Measurements from ENCODE around the gene ADAM12.
"Not testable (repeated sequence)": the region's sequence is repeated elsewhere in the genome, so short reads cannot be mapped to it uniquely, and the experiment has no call there.

Gene ADAM12

DNA sequence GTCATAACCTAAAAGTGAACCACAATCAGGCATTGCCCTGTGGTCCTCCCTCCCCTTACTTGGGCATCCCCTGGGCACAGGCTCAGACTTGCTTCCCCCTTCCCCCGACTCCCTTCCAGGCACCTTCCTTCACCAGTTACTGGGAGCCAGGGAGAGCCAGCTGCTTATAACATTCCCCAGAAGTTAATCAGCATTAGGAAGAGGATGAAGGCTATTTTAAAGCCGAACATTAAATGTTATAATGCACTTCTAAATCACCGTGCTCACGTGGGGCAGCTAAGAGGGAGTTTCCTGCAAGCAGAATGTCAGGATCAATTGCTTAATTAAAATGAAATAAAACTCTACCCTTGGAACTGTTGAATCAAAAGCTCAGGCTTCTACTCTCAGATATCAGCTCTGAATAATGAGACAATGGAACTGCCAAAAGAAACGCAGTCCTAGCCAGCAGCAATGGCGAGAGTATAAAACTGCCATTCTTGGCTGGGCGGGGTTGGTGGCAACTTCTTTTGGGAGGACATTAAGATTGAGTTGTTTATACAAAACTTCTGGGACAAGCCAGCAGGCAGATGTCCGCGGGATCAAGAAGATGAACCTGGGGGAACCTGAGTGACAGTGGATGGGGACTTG lies 322.4 kb downstream of the ADAM12 start:
- in situ Hi-C loops (cut with MboI; ENCODE audit: low sequenced_read_pairs) = no loop called here

DNA sequence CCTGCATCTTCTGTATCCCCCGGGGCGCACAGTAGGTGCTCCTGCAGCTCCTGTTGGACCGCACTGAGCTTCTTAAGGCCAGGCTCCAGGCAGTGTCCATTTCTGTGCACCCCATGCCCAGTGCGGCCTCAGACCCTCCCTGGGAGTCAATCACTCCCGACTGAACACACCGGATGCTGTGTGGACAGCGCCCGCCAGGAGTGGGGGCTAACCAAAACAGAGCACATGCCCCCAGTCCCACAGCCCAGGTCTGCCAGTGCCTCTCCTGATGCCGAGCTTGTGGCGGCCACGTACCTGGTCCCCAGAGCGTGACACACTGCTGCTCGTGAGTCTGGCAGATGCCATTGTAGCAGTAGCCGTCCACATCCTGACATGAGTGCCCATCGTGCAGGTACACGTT lies 323.8 kb downstream of the ADAM12 start:
- in situ Hi-C loops (cut with MboI; ENCODE audit: low sequenced_read_pairs) = no loop called here

DNA sequence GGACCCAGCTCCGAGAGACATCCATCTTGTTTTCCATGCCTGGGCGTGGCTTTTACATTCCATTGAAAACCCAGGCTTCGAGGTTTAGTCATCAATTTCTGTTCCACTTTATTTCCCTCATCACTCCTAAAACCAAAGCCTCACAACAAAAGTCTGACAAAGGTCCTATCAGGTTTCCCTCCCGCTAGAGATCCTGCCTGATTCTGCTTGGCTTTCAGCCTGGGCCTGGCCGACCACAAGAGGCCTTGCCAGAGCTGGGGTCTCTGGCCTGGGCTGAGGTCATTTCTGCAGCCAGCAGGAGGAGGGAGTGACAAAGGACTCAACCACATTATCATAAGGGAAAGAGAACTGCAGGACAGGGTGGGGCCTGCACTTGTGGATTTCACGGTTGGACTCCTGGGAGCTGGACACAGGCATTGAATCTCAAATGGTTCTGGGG lies 324.9 kb downstream of the ADAM12 start:
- in situ Hi-C loops (cut with MboI; ENCODE audit: low sequenced_read_pairs) = no loop called here

DNA sequence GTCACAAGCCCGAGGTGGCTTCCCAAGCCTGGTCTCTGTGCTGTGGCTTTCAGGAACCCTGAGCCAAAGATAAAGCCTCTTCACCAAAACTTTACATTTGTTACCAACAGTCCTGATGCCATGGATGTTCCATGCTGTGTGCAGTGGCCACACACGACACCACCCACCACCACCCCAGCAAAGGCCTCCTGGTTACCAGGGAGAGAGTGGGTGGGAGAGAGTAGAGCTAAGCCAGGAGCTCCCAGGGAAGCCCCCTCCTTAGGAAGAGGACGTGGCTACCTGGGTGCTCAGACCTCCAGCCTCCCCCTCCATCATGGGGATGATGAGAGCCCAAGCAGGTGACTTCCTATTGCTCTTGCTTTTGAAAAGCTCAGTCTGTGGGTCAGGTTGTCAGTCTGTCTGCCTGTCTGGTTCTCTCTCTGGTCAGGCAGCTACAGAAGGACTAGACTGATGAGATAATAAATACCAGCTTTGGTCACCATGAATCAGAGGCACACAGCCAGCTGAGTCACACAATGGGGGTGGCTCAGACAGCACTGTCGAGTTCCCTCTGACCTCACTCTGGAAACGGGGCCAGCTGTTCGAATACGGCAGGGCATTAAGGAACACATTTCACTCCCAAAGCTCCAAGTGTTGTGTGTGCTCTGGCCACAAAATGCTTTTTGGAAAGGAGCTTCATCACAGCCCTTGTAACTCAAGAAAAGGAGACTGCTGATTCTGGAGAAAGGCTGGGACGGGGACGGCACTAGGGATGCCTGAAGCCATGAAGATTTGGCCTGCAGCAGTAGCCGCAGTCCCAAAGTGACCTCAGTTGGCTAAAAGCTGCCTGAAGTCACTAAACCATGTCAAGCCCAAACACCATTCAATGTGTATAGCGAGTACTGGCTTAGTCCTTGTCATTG lies 325.9 kb downstream of the ADAM12 start:
- in situ Hi-C loops (cut with MboI; ENCODE audit: low sequenced_read_pairs) = no loop called here

GRCh38 chr10:126061526-126061925 lies 326.8 kb downstream of the ADAM12 start:
- in situ Hi-C loops (cut with MboI; ENCODE audit: low sequenced_read_pairs) = no loop called here

GRCh38 chr10:126060261-126060931 lies 327.9 kb downstream of the ADAM12 start:
- in situ Hi-C loops (cut with MboI; ENCODE audit: low sequenced_read_pairs) = no loop called here

- in situ Hi-C loops (cut with MboI; ENCODE audit: low sequenced_read_pairs) = no loop called here
Measured at GRCh38 chr10:126059076-126059826, 329.0 kb downstream of the ADAM12 start.

- in situ Hi-C loops (cut with MboI; ENCODE audit: low sequenced_read_pairs) = no loop called here
Measured at GRCh38 chr10:126058507-126058906, 329.8 kb downstream of the ADAM12 start.

- in situ Hi-C loops (cut with MboI; ENCODE audit: low sequenced_read_pairs) = no loop called here
Measured at GRCh38 chr10:126058104-126058503, 330.2 kb downstream of the ADAM12 start.

GRCh38 chr10:126057494-126057893 lies 330.8 kb downstream of the ADAM12 start:
- in situ Hi-C loops (cut with MboI; ENCODE audit: low sequenced_read_pairs) = no loop called here

- in situ Hi-C loops (cut with MboI; ENCODE audit: low sequenced_read_pairs) = no loop called here
Measured at GRCh38 chr10:126054191-126054590, 334.1 kb downstream of the ADAM12 start.

GRCh38 chr10:126052171-126052570 lies 336.1 kb downstream of the ADAM12 start:
- in situ Hi-C loops (cut with MboI; ENCODE audit: low sequenced_read_pairs) = no loop called here

- in situ Hi-C loops (cut with MboI; ENCODE audit: low sequenced_read_pairs) = no loop called here
Measured at GRCh38 chr10:126049759-126050700, 338.2 kb downstream of the ADAM12 start.

DNA sequence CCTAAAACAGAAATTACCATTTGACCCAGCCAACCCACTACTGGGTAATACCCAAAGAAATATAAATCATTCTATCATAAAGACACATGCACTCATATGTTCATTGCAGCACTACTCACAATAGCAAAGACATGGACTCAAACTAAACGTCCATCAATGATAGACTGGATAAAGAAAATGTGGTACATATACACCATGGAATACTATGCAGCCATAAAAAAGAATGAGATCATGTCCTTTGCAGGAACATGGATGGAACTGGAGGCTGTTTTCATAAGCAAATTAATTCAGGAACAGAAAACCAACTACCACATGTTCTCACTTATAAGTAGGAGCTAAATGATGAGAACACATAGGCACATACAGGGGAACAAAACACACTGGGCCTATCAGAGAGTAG lies 340.5 kb downstream of the ADAM12 start:
- in situ Hi-C loops (cut with MboI; ENCODE audit: low sequenced_read_pairs) = not testable (repeated sequence)

DNA sequence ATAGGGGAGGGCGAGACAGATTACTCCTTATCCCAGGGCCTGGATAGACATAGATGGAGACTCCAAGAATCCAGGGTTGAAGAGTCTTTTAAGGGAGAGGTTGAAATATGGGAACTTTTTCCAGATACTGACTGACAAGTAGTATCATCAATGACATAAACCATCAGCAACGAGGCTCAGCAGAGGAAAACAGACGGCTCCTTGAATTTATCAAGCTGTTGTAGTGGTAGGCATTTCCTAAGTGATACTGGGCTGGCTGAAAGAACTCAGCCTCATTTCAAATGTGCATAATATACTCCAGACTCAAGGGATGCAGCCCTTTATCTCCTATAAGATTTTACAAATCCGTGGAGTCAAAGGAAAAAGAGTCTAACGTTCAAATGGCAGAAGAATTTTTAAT lies 341.4 kb downstream of the ADAM12 start:
- in situ Hi-C loops (cut with MboI; ENCODE audit: low sequenced_read_pairs) = no loop called here

DNA sequence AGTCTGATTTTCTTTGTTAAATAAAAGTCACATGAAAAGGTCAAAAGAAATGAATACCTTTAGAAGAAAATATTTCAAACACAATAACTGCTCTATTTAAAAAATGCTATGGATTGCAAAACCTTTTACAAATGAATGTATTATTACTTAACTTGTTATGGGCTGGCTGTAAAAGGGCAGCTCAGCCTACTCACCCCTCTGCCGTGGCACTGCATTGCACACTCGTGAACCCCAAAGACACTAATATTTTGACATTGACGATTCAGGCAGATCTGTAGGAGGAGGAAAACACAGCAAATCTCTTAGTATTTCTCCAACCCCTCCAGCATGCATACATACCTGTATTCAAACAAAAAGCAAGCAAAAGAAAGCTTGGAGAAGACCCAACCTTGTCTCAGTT lies 342.4 kb downstream of the ADAM12 start:
- in situ Hi-C loops (cut with MboI; ENCODE audit: low sequenced_read_pairs) = no loop called here

GRCh38 chr10:126043389-126043788 lies 344.9 kb downstream of the ADAM12 start:
- in situ Hi-C loops (cut with MboI; ENCODE audit: low sequenced_read_pairs) = no loop called here

DNA sequence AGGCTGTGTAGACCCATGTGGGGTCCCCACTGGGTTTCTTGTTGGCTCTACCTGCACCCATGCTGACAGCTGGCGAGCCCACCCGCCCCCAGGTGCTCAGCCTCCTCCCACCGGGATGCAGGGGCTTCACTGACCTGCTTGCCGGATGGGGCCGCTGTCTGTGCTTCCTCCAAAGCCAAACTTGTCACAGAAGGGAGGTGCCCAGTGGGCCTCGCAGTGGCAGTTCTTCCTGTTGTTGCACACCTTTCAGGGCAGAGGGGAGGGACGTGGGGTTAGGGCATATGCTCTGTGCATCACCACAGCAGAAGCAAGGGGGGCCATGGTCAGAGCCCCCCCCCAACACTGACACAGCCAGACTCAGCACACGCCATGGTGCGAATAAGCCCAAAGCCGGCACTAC lies 345.4 kb downstream of the ADAM12 start:
- in situ Hi-C loops (cut with MboI; ENCODE audit: low sequenced_read_pairs) = no loop called here

DNA sequence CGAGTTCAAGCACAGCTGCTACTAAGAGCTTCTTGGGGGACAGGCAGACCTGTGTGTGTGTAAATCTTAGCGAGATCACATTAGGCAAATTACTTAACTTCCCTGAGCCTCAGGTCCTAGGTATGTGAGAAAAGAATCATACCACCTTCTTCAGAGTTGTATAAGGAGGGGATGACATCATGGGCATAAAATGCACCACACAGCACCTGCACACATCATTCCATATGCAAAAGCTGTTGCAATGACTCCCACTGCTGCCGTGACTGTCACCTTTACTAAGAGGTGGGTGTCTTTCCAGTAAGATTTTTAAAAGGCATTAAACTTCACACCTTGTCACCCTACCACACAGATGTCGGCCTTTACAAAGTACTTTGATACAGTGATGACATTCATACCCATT lies 345.9 kb downstream of the ADAM12 start:
- in situ Hi-C loops (cut with MboI; ENCODE audit: low sequenced_read_pairs) = no loop called here

- in situ Hi-C loops (cut with MboI; ENCODE audit: low sequenced_read_pairs) = no loop called here
Measured at GRCh38 chr10:126041804-126042231, 346.5 kb downstream of the ADAM12 start.

Data from hTERT RPE-1 (cell line).